OCI-LY1 (cell line): ENCODE data around the gene CNTN5.

Experiments used
- H2AFZ ChIP-seq: fragments of 200-600 bp; sonication (generic), shearing (Covaris generic); 2 replicates; pipeline ENCODE4 v1.6.0; 2014; ENCODE audit warnings: antibody characterized with exemption, mild to moderate bottlenecking, low read length
- H3F3A ChIP-seq: fragments of 200-600 bp; sonication (generic), shearing (Covaris generic); 2 replicates; pipeline ENCODE4 v1.6.0; 2014; ENCODE audit warnings: mild to moderate bottlenecking, antibody characterized with exemption, low read length, moderate library complexity; ENCODE audit not compliant: insufficient read depth
- H3K27ac ChIP-seq: fragments of 200-600 bp; sonication (generic); 2 replicates; pipeline ENCODE4 v1.5.1; 2014; ENCODE audit warnings: low read length, mixed run types, mild to moderate bottlenecking, low read depth; ENCODE audit not compliant: poor library complexity, severe bottlenecking
- H3K27me3 ChIP-seq: fragments of 200-600 bp; sonication (generic); 2 replicates; pipeline ENCODE4 v1.6.0; 2014; ENCODE audit warnings: antibody characterized with exemption, mild to moderate bottlenecking, low read length, moderate library complexity; ENCODE audit not compliant: insufficient read depth
- H3K36me3 ChIP-seq: fragments of 200-600 bp; sonication (generic); 2 replicates; pipeline ENCODE4 v1.6.1; 2014; ENCODE audit warnings: mild to moderate bottlenecking, antibody characterized with exemption, low read length, moderate library complexity, mixed read lengths; ENCODE audit not compliant: insufficient read depth
- H3K4me1 ChIP-seq: fragments of 200-600 bp; sonication (generic); 2 replicates; pipeline ENCODE4 v1.5.1; 2014; ENCODE audit warnings: mild to moderate bottlenecking, low read length, moderate library complexity; ENCODE audit not compliant: insufficient read depth, severe bottlenecking
- H3K4me2 ChIP-seq: fragments of 200-600 bp; sonication (generic), shearing (Covaris generic); 2 replicates; pipeline ENCODE4 v1.6.1; 2014; ENCODE audit warnings: low read length
- H3K4me3 ChIP-seq: fragments of 200-600 bp; sonication (generic); 2 replicates; pipeline ENCODE4 v1.5.1; 2014; ENCODE audit warnings: low read length, low read depth, mild to moderate bottlenecking, mixed read lengths; ENCODE audit not compliant: poor library complexity, severe bottlenecking
- H3K79me2 ChIP-seq: fragments of 200-600 bp; shearing (Covaris generic); 2 replicates; pipeline ENCODE4 v1.6.1; 2016; ENCODE audit warnings: mixed run types, low read length, mixed read lengths; ENCODE audit not compliant: insufficient read depth
- H3K9ac ChIP-seq: fragments of 200-600 bp; sonication (generic), shearing (Covaris generic); 2 replicates; pipeline ENCODE4 v1.6.1; 2014; ENCODE audit warnings: mild to moderate bottlenecking, low read length, mixed read lengths
- H3K9me2 ChIP-seq: fragments of 200-600 bp; sonication (generic), shearing (Covaris generic); 2 replicates; pipeline ENCODE4 v1.6.1; 2014; ENCODE audit warnings: low read depth, mild to moderate bottlenecking, low read length, mixed read lengths
- H3K9me3 ChIP-seq: fragments of 200-600 bp; shearing (Covaris generic); 2 replicates; pipeline ENCODE4 v1.6.1; 2014; ENCODE audit warnings: low read length, mixed read lengths
- H4K20me1 ChIP-seq: fragments of 200-600 bp; sonication (generic), shearing (Covaris generic); 2 replicates; pipeline ENCODE4 v1.6.0; 2016; ENCODE audit warnings: mild to moderate bottlenecking, low read length; ENCODE audit not compliant: insufficient read depth
- EZH2 ChIP-seq: fragments of 200-600 bp; sonication (generic), shearing (Covaris generic); IDR thresholded peaks from 2 replicates; pipeline ENCODE4 v1.8.0; 2017; ENCODE audit warnings: borderline replicate concordance, mixed run types, mild to moderate bottlenecking, antibody characterized with exemption, low read length, moderate library complexity, mixed read lengths
- TF ChIP-seq, protein P1 (sequence below): fragments of 200-600 bp; sonication (generic), shearing (Covaris generic); IDR thresholded peaks from 2 replicates; pipeline ENCODE4 v1.5.1; 2017; ENCODE audit warnings: mild to moderate bottlenecking, antibody characterized with exemption, low read length, moderate library complexity, mixed read lengths

CNTN5 gene

DNA sequence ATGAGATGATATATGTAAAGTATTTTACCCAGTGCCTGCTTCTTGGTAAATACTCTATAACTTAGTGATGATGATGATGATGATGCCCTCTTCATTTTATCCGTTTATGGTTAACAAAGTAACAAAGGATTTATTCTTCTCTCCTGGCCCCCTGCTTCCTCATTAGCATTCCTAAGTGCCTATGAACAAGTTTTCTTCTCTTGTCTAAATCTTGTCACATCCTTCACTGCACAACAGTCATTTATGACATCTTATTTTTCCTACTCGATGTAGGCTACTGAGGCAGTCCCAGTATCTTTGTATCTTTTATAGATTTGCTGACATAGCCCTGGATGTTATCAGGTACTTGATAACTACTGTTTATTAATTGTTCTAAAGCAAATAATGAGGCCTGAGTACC, 911.9 kb downstream of the CNTN5 start:
- TF ChIP-seq, protein P1, sequence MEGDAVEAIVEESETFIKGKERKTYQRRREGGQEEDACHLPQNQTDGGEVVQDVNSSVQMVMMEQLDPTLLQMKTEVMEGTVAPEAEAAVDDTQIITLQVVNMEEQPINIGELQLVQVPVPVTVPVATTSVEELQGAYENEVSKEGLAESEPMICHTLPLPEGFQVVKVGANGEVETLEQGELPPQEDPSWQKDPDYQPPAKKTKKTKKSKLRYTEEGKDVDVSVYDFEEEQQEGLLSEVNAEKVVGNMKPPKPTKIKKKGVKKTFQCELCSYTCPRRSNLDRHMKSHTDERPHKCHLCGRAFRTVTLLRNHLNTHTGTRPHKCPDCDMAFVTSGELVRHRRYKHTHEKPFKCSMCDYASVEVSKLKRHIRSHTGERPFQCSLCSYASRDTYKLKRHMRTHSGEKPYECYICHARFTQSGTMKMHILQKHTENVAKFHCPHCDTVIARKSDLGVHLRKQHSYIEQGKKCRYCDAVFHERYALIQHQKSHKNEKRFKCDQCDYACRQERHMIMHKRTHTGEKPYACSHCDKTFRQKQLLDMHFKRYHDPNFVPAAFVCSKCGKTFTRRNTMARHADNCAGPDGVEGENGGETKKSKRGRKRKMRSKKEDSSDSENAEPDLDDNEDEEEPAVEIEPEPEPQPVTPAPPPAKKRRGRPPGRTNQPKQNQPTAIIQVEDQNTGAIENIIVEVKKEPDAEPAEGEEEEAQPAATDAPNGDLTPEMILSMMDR, result no peak
- no peak for TF ChIP-seq EZH2
- Histone ChIP-seq H3K27me3 (no peaks in the 10 kb centered on the region), H2AFZ (no peak overlapping the region), H4K20me1 (no peaks in the 10 kb centered on the region), H3F3A (no peaks in the 10 kb centered on the region), H3K27ac (no peak overlapping the region), H3K9me2 (no peaks in the 10 kb centered on the region), H3K36me3 (no peaks in the 10 kb centered on the region), H3K4me3 (no peak overlapping the region), H3K9me3 (no peaks in the 10 kb centered on the region), H3K9ac (no peak overlapping the region), H3K4me2 (no peak overlapping the region), H3K4me1 (no peaks in the 10 kb centered on the region), H3K79me2 (no peaks in the 10 kb centered on the region)

DNA sequence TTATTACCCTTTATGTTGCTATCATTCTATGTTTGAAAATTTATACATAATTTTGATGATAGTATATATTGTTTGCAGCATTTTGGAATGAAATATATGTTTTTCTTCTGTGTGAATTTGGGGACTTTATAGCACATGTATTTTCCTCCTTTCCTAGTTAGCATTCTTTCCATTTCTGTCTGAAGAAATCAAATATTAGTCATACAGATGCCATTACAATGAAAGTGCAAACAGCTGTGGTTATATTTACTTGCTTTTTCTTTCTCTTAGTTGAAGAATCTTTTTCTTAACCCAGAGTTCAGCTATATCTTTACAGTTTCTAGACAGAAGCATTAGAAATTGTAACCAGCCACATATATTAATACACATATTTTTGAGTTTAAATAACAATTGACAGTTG, 913.3 kb downstream of the CNTN5 start:
- no peak overlapping the region for H3K4me3 ChIP-seq
- no peak overlapping the region for H3K4me2 ChIP-seq
- H3K27me3 ChIP-seq, result no peaks in the 10 kb centered on the region
- no peaks in the 10 kb centered on the region for H4K20me1 ChIP-seq
- TF ChIP-seq, protein P1, result no peak
- no peaks in the 10 kb centered on the region for H3K4me1 ChIP-seq
- no peak overlapping the region for H3K9ac ChIP-seq
- no peak overlapping the region for H2AFZ ChIP-seq
- no peaks in the 10 kb centered on the region for H3K9me3 ChIP-seq
- no peaks in the 10 kb centered on the region for H3K36me3 ChIP-seq
- H3K27ac ChIP-seq, result no peak overlapping the region
- no peaks in the 10 kb centered on the region for H3K9me2 ChIP-seq
- no peaks in the 10 kb centered on the region for H3F3A ChIP-seq
- no peaks in the 10 kb centered on the region for H3K79me2 ChIP-seq

DNA sequence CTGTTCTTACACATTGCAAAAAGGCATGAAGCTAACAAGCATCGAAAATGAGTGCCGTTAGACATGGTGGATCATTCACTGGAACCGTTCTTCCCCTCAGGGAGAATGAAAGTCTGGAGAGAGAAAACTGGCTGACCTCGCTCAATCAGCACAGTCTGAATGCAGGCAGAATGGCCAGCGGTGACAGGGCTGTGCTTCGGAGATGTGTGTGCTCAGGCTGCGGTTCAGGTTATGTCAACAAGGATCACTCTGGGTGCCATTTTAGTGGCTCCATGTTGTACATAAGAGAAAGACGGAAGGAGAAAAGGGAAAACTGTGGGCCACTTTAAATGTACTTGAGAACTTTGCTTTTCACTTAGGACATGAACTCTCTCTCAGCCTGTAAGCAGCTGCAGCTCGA, 916.6 kb downstream of the CNTN5 start:
- H3K27ac ChIP-seq, result no peak overlapping the region
- no peaks in the 10 kb centered on the region for H3K79me2 ChIP-seq
- TF ChIP-seq EZH2, result no peak
- TF ChIP-seq, protein P1, result no peak
- H3K9me2 ChIP-seq, result no peaks in the 10 kb centered on the region
- no peaks in the 10 kb centered on the region for H3K36me3 ChIP-seq
- no peak overlapping the region for H2AFZ ChIP-seq
- no peak overlapping the region for H3K9ac ChIP-seq
- H3K4me3 ChIP-seq, result no peak overlapping the region
- no peaks in the 10 kb centered on the region for H3K27me3 ChIP-seq
- no peak overlapping the region for H3K4me2 ChIP-seq
- H3F3A ChIP-seq, result no peaks in the 10 kb centered on the region
- H4K20me1 ChIP-seq, result no peaks in the 10 kb centered on the region
- H3K4me1 ChIP-seq, result no peaks in the 10 kb centered on the region
- no peaks in the 10 kb centered on the region for H3K9me3 ChIP-seq
